Retina (tissue), 1 donor: ENCODE measurements around the gene CDH23.
"Not testable (repeated sequence)": the region's sequence is repeated elsewhere in the genome, so short reads cannot be mapped to it uniquely, and the experiment has no call there.

Experiments used
- DNase-seq: peaks from one replicate; pipeline ENCODE4 v3.0.0-alpha.2; 2016

The CDH23 gene

DNA sequence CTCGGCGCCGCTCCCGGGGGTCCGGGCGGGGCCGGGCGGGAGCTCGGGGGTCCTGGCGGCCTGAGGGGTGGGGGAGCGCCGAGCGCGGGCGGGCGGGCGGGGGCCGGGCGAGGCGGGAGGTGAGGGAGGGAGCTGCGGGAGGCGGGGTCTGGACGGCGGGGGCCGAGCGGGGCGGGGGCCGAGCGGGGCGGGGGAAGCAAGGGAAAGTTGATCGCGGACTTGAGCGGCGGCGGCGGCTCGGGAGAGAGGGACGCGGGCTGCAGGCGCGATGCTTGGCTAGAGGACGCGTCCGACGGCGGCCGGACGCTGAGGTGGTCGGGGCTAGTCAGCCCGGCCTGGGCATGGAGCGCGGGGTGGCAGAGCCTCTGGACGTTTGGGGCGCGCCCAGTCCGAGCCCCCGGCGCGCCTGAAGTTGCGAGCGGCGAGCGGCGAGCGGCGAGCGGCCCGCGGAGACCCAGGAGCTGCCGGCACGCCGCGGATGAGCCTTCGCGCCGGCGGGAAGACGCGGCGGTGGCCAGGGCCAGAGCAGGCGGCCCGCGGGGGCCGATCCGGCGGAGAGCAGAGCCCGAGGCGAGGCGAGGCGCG lies at the start of gene CDH23:
Gene CDH23 (plus strand): TSS at position 210 of the 585 bp plus-strand sequence. CDS start 42,912 bp downstream, outside the sequence.
- DNase-seq = no peak

DNA sequence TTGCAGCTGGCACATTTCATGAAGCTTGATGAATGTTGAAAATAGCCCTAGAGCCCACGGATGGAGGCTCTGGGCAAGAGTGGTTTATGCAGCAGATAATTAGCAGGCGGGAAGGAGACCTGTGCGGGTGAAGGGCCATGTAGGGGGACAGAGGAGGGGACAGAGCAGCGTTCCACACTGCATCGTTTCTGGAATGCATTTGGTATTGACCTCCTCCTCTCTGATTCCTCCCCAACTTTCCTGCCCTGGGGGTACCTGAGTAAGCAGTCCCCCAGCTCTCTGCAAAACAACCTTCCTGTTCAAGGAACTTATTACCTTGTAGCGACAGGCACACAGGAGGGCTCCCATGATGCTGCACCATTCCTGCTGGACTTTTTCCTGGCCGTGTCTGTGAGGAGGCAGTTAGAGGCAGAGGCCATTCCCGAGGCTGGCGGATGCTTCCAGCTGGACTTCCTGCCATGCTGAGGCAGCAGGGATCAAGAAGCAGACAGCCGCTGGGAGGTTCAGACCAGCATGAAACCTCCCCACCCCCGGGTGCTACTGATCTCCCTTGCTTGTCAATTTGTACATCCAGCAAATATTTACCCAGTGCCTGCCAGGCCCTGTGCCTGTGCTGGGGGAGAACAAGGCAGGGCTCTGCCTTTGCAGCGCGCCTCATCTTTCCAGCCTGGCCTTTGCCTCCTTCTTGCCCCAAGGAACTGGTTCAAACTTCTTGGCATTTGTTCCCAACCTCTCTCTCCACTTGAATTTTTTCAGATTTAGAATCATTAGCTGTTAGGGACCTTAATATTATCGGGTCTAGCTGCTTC lies 48.9 kb upstream of the CDH23 start:
- no peak for DNase-seq

DNA sequence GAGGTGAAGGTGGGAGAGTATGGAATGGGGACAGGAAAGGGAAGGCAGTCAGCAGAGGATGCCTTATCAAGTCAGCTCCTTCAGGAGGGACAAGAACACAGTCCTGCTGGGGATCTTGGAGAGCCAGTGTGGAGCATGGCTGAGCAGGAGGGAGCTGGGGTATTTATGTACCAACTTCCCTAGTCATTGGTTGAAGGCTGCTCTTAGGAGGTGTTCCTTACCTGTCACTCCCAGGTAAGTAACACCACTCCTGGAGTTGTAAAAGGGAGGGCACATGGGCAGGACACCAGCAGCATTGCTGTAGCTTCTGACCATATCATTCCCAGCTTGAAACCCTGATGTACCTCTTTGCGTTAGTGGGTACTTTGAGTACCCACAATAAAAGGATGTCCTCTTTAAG lies 47.9 kb upstream of the CDH23 start:
- DNase-seq = no peak

DNA sequence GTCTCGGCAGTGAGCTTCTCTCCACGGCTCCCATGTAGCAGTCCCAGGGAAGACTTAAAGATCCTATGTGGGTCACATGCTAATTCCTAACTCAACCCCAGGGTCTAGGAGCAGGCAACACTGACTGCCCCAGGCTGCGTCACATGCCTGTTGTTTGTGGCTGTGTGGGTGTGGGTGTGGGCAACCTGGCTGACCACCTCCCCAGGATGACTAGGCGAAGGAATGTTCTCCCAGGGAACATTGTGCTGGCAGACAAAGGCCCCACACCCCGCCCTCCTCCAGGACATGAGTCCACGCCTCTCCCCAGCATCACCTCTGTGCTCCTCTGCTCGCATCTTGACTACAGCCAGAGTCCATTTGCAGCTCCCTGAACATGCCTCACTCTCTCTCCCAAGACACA lies 47.3 kb upstream of the CDH23 start:
- no peak for DNase-seq

DNA sequence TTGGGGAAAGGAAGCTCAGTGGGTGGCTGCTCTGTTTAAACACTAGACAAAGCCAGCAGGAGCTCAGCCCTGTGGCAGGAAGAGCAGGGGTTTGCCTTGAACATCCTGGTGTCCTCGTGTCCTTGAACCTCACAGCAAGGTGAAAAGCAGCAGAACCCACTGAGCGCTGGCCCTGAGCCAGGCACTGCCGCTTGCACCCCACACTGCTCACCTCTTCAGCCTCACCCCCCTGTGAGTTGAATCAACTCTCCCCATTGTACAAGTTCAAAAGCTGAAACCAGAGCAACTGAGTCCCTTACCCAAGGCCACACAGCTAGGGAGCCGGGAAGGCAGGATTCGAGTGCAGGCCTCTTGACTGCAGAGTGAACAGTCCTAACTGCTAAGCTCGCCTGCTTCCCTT lies 45.6 kb upstream of the CDH23 start:
- no peak for DNase-seq

DNA sequence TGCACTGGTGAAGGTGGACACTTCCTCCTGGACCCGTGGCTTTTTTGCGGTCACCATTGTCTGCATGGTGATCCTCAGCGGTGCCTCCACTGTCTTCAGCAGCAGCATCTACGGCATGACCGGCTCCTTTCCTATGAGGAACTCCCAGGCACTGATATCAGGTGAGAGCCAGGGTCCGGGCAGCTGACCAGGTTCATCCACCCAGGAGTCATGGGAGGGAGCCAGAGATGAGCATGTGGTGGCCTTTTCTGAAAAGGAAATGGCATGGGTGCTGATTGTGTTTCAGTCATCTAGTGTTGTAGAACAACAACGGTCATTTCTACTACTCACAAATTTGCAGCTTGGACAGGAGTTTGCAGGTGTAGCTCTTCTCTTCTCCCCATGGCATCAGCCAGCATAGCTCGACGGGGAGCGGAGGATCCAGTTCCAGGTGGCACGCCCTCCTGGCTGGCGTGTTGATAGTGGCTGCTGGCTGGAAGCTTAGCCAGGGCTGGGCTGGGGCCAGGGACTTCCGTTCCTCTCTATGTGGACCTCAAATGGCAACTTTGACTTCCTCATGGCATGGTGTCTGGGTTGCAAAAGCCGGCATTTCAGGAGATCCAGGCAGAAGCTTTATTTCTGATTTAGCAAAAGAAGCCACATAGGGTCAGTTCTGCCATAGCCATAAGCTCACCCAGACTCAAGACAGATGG lies 44.9 kb upstream of the CDH23 start:
- DNase-seq = no peak

DNA sequence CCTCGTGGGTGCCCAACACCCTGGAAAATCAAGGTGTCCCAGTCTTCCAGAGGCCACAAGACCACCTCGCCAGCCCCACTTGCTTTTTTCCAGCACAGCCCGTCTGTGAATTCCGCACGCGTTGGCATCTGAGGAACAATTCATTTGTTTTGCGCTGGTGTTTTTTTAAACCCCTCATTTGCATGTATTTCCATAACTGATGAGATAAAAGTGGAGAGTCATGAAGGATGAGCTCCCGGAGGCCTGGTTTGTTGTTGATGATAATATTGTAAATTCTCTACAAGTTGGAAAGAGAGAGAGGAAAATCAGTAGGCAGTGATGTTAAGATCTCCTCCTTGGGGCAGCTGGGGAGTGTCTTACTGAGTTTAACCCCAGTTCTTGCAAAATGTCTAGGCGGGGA lies 43.1 kb upstream of the CDH23 start:
- no peak for DNase-seq

DNA sequence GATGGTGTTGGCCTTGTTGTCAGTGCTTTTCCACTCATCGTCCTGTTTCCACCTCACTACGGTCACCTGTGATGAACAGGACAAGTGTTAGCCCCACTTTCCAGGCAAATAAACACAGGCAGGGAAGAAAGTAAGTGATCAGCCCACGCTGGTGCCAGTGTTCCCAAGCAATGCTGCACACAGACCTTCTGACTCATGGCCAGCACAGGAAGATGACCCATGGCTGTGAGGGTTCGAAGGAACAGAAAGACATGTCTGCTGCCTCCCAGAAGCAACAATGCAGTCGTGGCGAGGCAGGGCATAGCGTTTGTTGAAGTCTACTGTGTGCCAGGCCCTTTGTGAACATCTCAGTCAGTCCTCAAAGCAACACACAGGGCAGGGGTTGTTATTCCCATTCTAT lies 41.9 kb upstream of the CDH23 start:
- DNase-seq = no peak

DNA sequence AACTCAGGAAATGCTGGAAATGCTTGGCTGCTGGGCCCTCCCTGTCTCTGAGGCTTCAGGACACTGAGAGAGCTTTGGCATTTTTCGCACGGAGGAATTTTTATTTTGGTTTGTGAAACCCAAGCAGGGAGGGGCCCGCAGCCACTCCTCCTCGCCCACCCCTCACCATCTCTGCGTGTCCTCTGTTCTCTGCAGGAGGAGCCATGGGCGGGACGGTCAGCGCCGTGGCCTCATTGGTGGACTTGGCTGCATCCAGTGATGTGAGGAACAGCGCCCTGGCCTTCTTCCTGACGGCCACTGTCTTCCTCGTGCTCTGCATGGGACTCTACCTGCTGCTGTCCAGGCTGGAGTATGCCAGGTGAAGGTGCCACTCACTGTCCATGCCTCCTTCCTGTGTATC lies 40.8 kb upstream of the CDH23 start:
- DNase-seq = no peak

DNA sequence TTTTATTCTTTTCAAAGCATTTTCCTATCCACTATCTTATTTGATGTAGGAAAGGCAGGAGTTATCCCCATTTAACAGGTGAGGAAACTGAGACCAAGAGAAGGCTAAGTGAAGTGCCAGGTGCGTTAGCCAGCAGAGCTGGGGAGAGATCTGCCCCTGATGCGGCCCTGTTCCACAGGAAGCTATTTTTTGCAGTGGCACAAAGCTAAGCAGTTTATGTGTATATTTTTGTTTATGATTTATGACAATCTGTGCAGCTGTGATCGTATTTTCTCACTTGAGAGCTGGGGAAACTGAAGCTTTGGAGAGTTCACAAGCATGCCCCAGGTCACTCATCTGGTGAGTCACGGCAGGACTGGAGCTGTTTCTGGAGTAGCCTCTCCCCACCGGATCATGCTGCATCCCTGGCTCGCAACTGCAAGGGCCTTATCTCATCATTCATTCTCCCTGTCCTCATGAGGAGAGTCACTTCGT lies 38.9 kb upstream of the CDH23 start:
- no peak for DNase-seq

DNA sequence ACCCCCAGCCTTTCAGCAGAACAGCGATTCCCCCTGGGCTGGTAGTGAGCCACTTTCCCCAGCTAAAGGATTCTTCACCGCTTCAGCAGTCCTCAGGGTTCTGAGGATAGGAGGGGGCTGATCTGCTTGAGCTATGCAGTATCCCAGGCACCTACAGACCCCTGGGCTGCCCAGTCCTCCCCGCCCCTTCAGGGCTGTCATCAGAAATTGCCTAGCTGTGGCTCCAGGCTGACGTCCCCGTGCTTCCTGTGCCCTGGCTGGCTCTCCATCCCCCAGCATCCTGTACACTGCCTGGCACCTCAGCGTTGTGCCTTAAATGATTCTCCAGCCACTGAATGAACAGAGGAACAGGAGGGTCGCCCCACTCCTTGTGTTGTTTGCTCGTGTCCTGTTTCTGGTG lies 38.4 kb upstream of the CDH23 start:
- DNase-seq = no peak

DNA sequence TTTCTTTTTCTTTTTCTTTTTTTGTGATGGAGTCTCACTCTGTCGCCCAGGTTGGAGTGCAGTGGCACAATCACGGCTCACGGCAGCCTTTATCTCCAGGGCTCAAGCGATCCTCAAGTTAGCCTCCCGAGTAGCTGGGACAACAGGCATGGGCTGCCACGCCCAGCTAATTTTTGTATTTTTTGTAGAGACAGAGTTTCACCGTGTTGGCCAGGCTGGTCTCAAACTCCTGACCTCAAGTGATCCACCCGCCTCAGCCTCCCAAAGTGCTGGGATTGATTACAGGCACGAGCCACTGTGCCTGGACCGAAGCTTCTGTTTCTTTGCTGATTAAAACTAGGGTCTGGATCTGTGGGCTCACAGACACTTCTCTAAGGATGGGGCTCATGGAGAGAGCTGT lies 37.8 kb upstream of the CDH23 start:
- DNase-seq = not testable (repeated sequence)

DNA sequence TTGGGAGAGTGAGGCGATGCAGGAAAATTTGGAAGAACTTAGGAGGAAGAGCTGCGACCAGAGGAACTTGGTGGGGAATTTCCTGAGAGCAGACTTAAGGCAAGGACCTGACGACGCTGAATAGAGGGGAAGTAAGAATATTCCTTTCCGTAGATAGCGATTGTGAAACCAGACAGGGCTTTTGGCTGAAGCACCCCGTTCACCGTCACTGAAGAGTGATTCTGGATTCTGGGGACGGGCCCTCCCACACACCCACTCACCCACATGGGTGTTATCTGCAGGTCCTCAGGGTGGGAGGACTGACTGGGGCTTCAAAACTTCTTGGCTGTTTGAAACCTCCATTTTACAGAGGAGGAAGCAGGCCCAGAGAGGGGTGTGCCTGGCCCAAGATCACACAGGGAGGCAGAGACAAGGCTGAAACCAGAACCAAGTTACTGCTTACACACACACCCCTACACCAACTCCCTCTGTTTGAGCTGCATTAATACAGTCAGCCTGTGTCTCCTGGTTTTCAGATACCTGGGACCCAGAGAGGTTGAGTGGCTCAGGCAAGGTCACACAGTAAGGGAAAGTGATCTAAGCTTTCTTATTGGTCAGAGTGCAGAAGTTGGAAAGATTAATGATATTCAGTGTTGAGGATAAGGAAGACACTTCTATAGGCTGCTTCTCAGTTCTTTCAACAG lies 37.2 kb upstream of the CDH23 start:
- no peak for DNase-seq

DNA sequence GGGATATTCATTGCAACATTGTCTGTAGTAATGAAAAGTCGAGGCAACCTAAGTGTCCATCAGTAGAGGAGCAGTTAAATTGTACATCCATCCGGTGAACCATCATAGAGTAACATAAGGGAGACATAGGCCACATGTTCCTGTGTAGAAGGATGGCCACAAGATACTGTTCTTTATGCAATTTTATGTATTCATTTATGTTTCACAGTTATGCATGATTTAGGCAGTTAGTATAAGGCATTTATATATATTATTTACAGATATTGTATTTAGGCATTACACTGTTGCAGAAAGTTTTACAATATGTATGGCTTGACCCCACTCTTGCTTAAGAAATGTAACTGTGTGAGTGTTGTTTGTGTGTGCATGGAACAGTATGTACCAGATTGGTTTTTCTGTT lies 36.0 kb upstream of the CDH23 start:
- no peak for DNase-seq

DNA sequence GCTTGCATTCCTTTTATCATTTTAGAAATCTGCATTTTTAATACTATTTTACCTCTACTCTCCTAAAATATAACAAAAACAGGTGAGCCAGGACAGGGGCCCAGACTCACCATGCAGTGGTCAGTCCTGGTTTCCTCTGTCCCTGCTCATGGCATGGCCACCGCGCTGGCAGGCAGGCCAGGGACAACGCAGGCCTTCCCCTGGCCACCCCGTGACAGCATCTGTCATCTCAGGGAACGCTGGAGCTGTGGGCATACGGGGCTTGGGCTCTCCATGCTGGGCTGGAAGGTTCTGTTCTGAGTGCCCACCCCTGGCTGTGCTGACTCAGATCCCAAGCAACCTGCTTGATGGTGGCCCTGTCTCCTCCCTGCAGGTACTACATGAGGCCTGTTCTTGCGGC lies 35.1 kb upstream of the CDH23 start:
- DNase-seq = no peak

DNA sequence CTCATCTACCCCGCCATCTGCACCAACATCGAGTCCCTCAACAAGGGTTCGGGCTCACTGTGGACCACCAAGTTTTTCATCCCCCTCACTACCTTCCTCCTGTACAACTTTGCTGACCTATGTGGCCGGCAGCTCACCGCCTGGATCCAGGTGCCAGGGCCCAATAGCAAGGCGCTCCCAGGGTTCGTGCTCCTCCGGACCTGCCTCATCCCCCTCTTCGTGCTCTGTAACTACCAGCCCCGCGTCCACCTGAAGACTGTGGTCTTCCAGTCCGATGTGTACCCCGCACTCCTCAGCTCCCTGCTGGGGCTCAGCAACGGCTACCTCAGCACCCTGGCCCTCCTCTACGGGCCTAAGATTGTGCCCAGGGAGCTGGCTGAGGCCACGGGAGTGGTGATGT lies 34.6 kb upstream of the CDH23 start:
- no peak for DNase-seq

DNA sequence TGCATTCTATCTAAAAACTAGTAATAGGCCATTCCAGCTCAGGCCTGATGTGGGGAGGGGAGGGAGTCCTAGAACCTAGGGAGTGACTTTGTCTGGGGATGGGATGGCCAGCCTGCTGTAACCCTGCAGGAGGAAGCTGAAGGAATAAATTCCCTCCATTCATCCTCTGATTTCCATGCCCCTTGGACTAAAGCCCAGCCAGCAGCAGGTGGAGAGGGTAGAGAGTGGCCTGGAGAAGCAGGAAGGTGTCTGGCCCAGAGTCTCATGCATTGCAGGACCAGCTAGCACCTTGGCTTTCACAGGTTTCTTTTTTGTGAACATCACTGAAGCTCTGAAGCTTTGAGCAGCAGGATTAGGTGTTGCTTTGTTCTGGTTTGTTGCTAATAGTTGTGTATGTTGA lies 32.8 kb upstream of the CDH23 start:
- DNase-seq = no peak

DNA sequence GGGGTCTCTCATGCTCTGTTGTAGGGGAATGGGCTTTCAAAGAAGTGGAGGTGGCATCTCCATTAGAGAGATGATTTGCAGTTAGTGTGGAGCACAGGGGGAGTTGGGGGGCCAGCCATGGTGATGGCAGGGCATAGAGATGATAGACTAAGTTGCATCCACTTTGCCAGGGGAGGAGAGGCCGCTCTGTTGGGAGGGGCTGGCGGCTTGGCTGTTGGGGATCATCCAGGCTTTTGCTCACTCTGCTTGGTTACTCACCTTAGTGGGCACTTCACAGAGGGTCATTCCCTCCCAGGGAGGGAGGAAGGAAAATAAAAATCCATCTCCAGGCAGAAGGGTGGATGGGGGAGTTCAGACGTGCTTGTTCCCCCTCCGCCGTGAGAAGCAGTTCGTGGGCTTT lies 31.4 kb upstream of the CDH23 start:
- DNase-seq = no peak

DNA sequence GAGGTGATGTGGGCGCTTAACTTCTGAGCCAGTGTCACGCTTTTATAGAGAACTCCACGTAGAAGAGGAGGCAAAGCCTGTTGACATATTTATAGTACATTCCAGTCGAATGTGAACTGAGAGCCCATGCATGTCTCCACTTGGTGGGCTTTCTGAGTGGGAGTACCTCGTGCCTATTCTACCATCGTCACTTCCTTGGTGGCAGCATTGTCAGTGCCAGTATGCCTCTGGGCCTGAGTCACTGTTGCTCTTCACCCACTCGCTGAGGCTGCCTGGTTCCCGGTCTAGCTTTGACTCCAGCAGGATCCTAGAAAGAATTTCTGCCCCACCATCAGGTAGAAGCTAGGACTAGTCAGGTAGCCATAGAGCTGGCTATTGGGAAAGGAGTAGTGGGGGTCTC lies 30.0 kb upstream of the CDH23 start:
- DNase-seq = no peak

DNA sequence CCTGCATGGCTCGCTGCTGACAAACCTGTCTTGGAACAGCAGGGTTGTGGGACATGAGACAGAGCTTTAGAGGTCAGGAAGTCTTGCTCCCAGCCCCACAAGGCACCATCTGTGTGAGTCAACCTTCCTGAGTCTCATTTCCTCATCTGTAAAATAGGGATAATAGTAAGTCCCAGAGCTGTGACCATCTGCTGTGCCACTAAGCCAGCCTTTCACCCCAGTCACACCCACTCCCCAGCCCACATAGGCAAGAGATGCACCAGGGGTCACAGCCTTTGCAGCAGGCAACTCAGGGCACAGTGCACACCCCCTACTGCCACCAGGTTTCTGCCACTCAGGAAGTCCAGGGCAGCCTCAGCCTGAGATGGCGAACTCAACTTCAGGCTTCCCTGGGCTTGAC lies 29.4 kb upstream of the CDH23 start:
- no peak for DNase-seq

DNA sequence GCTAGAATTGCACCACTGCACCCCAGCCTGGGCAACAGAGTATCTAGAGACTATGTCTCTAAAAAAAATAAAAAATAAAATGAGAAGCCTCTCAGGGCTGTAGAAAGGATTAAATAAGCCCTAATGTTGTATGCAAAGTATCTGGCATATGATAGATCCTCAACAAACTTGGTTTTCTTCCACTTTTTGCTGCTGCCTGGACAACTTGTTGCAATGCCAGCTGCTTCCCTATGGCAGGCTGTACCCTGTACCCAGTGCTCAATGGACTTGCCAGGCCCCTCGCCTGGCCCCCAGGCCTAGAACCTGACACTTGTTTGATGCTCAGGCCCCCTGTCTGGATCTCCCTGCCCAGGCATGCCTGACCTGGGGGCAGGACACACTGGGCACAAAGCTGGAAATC lies 28.5 kb upstream of the CDH23 start:
- no peak for DNase-seq

DNA sequence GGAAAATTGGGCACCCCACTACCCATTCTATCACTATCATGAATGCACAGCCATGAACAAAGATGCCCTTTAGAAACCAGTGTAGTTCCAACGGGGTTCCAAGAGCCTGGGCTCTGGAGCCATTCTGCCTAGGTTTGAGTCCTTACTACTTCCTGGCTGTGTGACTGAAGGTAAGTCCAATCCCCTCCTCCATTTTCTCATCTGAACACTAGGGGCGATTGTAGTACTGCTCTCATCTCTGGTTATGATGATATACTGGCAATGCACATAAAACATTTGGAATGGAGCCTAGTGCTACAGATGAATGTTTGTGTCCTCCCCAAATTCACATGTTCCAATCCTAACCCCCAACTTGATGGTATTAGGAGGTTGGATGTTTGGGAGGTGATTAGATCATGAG lies 28.1 kb upstream of the CDH23 start:
- DNase-seq = no peak

DNA sequence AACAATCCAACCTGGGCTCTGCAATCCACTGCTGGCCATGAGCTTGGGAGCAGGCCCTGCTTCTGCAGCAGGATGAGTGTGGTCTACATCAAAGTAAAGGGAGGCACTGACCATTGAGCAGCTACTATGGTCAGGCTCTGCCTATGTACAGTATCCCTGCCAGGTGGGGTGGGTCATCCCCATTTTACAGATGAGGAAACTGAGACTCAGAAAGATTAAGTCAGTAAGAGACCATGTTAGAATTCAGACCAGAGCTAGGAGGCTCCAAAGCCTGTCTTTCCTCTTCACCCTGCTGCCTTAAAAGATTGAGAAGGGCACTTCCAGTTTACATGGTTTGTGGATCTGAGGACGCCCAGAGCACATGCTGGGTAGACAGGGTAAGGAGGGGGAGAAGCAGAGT lies 27.1 kb upstream of the CDH23 start:
- no peak for DNase-seq

DNA sequence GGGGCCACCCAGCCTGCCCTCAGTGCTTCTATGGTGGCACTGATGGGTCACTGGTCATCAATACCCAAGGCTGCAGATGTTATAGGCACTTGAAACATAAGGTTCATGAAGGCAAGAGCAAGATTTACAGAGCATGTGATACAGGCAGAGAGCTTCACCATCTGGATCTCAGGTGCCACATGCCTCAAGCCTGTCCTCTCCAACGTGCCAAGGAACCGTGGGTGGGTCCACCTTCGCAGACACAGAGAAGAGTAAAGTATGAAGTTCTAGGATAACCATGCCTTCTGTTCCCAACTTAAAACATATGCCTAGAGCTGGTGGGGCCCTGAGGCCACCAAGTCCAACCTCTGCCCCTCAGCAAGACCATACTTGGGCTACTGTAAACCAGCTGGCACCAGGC lies 26.7 kb upstream of the CDH23 start:
- DNase-seq = no peak
